HG02571 (cell line): ENCODE results near the gene C2orf42.
"Not testable (repeated sequence)": the region's sequence is repeated elsewhere in the genome, so short reads cannot be mapped to it uniquely, and the experiment has no call there.

Experiments
- ATAC-seq: cut with Tn5 transposase; IDR thresholded peaks from one replicate; pipeline ENCODE4 v1.9.1; 2021; ENCODE audit warnings: mild to moderate bottlenecking, moderate library complexity; ENCODE audit not compliant: unreplicated experiment

Gene C2orf42

GRCh38 chr2:70181363-70181956 lies 9.4 kb downstream of the C2orf42 start:
- ATAC-seq = peak; percentile 72

- no peak for ATAC-seq
Measured at GRCh38 chr2:70173520-70173919, 17.3 kb downstream of the C2orf42 start.

- ATAC-seq = not testable (repeated sequence)
Measured at GRCh38 chr2:70169654-70170245, 21.1 kb downstream of the C2orf42 start.

GRCh38 chr2:70161069-70161534 lies 29.7 kb downstream of the C2orf42 start:
- peak; percentile 78 for ATAC-seq

- ATAC-seq = no peak
Measured at GRCh38 chr2:70160545-70160944, 30.3 kb downstream of the C2orf42 start.

GRCh38 chr2:70149130-70149686 lies 41.6 kb downstream of the C2orf42 start:
- ATAC-seq = not testable (repeated sequence)

GRCh38 chr2:70148211-70148760 lies 42.5 kb downstream of the C2orf42 start:
- not testable (repeated sequence) for ATAC-seq

- ATAC-seq = no peak
Measured at GRCh38 chr2:70145851-70146739, 44.7 kb downstream of the C2orf42 start.

- ATAC-seq = no peak
Measured at GRCh38 chr2:70145144-70145490, 45.7 kb downstream of the C2orf42 start.

GRCh38 chr2:70144443-70145143 lies 46.2 kb downstream of the C2orf42 start:
- ATAC-seq = no peak

- no peak for ATAC-seq
Measured at GRCh38 chr2:70143314-70144150, 47.3 kb downstream of the C2orf42 start.

- ATAC-seq = peak; percentile 65
Measured at GRCh38 chr2:70142590-70143313, 48.1 kb downstream of the C2orf42 start.

- ATAC-seq = peak; percentile 26
Measured at GRCh38 chr2:70141902-70142589, 48.8 kb downstream of the C2orf42 start.

- peak; percentile 28 for ATAC-seq
Measured at GRCh38 chr2:70141212-70141901, 49.5 kb downstream of the C2orf42 start.

GRCh38 chr2:70140791-70141211 lies 50.0 kb downstream of the C2orf42 start:
- ATAC-seq = no peak

- ATAC-seq = not testable (repeated sequence)
Measured at GRCh38 chr2:70134323-70134983, 56.4 kb downstream of the C2orf42 start.
